ENCODE results near the gene CHSY1. TPM values are rescaled to one million over a fixed set of nuclear protein-coding genes. Genes with fewer than 3 reads are reported as not detected.

Gene CHSY1
- total RNA-seq, 4 donors from 2014 or later: 23.7 to 32.8 (median 29.9) TPM

DNA sequence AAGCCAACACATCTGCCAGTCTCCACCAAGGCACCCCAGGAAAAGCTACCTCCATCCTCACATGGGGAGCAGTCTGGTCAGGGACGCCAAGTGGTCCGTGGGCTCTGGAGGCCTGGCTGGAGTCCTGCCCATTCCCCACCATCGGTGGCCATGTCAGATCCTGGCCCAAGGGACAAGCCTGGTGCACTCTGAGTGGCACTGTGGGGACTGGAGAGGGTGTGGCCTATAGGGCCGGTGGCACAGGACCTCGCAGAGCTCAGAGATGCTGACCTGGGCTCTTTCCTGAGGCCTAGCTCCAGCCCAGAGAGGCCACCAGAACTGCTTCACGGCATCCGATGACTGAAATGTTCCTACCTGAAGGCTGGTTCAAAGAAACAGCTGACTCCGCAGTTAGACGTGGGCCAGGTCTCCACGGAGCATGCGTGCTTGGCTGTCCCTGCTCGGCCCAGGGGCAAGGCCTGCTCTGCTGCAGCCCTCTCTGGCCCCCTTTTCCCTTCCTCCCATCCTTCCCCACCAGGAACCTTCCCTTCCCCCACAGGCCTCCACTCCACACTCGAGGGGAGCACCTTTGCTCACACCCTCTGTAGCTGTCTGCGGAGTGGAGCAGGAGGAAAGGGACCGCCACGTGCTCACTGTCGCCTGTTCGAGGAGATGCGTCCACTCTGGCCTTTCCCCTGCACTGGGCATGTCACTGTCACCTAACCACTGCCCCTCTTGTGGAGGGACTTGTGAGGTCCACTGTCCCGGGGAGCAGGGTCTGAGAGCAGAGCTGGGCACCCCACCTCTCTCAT is 119.3 kb downstream of the CHSY1 start:
- intact Hi-C loops (cut with DNase I; ENCODE audit: low total_unique reads): no loop called here
- H3K4me3 ChIP-seq (ENCODE audit: low read depth, poor library complexity, severe bottlenecking): no peak overlapping the region
- 88 to 95% methylated on average over 20 of the region's 20 CpGs for WGBS, 2 donors
- TF ChIP-seq, protein P1, sequence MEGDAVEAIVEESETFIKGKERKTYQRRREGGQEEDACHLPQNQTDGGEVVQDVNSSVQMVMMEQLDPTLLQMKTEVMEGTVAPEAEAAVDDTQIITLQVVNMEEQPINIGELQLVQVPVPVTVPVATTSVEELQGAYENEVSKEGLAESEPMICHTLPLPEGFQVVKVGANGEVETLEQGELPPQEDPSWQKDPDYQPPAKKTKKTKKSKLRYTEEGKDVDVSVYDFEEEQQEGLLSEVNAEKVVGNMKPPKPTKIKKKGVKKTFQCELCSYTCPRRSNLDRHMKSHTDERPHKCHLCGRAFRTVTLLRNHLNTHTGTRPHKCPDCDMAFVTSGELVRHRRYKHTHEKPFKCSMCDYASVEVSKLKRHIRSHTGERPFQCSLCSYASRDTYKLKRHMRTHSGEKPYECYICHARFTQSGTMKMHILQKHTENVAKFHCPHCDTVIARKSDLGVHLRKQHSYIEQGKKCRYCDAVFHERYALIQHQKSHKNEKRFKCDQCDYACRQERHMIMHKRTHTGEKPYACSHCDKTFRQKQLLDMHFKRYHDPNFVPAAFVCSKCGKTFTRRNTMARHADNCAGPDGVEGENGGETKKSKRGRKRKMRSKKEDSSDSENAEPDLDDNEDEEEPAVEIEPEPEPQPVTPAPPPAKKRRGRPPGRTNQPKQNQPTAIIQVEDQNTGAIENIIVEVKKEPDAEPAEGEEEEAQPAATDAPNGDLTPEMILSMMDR (IDR thresholded peaks at IDR 0.05): no peak
- TF ChIP-seq POLR2A (IDR thresholded peaks at IDR 0.05): no peak
- DNase-seq (ENCODE audit: low spot score in 2 of 2): no peak

DNA sequence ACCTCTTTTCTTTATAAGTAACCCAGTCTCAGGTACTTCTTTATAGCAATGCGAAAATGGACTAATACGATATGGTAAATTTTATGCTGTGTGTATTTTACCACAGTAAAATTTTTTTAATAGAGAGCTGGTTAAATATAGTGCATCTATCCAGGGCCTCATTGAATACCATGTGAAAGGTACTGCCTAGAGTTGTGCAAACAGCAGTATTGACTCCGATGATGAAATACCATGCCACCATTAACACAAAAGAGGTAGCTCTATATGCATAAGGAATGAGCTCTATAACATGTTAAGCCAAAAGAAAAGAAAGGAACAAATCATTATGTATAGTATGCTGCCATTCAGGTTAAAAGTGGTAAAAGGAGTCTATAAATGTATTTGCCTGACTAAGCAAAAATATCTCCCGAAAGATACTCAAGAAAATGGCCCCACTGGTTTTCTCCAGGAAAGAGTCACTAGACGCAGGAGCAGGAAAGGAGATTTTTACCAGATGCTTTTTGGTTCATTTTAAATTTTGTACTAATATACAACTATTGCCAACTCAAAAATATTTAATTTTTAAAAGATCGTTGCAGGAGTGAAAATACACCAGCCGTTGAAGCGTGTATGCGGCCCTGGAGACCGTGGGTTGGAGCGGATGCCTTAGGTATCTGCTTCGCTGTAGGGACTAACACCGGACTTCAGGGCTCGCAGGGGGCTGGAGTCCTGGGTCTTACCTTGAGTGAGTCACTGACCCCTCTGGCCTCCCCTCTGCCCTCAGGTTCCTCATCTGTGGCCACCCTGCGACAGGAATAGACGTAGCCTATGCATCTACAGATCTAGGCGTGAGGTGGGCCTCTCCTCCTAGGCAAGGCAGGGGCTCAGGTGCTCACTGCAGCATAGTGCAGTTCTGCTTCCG is 120.1 kb downstream of the CHSY1 start:
- no peak for DNase-seq (ENCODE audit: low spot score in 2 of 2)
- WGBS, 2 donors: 86 to 95% methylated on average over 15 to 18 of the region's 18 CpGs
- no peak overlapping the region for H3K4me3 ChIP-seq (ENCODE audit: low read depth, poor library complexity, severe bottlenecking)
- TF ChIP-seq POLR2A (IDR thresholded peaks at IDR 0.05): no peak
- TF ChIP-seq, protein P1 (IDR thresholded peaks at IDR 0.05): no peak
- intact Hi-C loops (cut with DNase I; ENCODE audit: low total_unique reads): no loop called here

DNA sequence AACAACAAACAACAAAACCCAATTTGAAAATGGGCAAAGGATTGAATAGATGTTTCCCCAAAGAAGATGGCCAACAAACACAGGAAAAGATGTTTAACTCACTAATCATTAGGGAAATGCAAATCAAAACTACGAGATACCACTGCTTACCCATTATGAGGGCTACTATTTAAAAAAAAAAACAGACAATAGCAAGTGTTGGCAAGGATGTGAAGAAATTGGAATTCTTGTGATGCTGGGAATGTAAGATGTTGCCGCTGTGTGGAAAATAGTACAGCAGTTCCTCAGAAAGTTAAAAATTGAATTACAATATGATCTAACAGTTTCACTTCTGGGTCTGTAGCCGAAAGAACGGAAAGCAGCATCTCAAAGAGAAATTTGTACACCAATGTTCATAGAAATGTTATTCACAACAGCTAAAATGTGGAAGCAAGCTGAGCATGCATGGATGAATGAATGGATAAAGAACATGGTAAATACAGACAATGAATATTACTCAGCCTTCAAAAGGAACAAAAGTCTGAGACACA is 121.9 kb downstream of the CHSY1 start:
- WGBS, 2 donors: 80 to 83% methylated on average over 4 of the region's 4 CpGs
- H3K4me3 ChIP-seq (ENCODE audit: low read depth, poor library complexity, severe bottlenecking): no peak overlapping the region
- DNase-seq (ENCODE audit: low spot score in 2 of 2): no peak
- no peak for TF ChIP-seq POLR2A (IDR thresholded peaks at IDR 0.05)
- TF ChIP-seq, protein P1 (IDR thresholded peaks at IDR 0.05): no peak
- intact Hi-C loops (cut with DNase I; ENCODE audit: low total_unique reads): no loop called here

DNA sequence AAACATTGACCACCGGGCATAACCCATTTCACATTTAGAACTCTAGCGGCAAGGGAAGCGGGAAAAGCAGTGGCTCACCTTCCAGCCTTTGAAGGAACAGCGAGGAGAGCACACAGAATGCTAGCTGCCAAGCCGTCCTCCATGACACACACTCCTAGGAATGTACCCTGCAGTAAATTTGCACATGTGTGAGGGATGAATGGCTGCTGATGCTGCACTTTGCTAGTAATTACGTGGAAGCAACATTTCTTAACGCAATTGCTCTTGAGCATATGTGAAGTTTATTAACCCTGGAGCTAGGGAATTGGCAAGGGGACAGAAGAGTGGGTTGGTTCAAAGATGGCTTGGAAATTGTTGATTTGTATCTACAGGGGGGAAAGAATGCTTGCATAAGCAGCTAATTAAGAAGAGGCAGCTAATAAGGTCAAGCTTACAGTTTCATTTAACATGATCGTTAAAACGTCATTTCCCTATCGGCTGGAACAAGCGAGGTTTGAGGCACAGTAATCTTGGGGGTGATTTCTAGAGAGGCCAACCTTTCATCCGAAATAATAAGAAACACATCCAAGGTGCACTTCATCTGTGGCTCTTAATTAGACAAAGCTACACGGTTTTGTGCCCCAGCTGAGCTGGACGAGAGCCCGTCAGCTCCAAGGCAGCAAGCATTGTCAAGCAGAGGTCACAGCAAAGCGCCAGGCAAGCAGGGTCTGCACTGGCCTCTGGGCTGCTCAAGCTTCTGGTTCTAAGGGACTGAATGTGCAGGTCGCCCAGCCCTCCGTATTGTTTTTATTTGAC is 123.4 kb downstream of the CHSY1 start:
- DNase-seq (ENCODE audit: low spot score in 2 of 2): no peak
- TF ChIP-seq POLR2A (IDR thresholded peaks at IDR 0.05): no peak
- TF ChIP-seq, protein P1 (IDR thresholded peaks at IDR 0.05): no peak
- no peak overlapping the region for H3K4me3 ChIP-seq (ENCODE audit: low read depth, poor library complexity, severe bottlenecking)
- 59 to 65% methylated on average over 18 of the region's 18 CpGs for WGBS, 2 donors
- intact Hi-C loops (cut with DNase I; ENCODE audit: low total_unique reads): no loop called here

DNA sequence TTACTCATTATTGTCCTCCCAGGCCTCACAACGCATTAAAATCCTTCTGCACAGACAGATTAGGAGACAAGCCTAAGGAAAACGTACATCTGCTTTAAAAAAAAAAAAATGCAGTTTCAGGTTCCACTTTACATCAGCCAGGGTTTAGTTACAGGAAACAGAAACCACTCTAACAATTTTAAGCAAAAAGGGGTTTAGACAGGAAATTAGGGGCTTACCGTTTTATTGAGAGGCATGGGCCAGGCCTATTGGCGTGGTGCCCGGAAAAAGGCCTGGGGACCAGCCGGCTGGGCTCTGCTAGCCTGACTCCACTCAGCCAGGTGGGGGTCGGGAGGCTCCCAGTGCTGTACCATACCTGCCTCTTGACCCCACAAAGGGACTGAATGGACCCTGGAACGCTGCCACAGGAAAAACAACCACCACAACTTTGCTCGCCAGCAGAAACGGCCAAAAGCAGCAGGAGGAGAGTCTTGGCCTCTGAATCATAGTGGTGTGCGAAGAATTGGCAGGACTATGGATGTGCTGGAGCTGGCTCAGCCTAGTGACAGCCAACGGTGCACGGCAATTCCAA is 124.3 kb downstream of the CHSY1 start:
- intact Hi-C loops (cut with DNase I; ENCODE audit: low total_unique reads): no loop called here
- no peak overlapping the region for H3K4me3 ChIP-seq (ENCODE audit: low read depth, poor library complexity, severe bottlenecking)
- peak; percentile 53 to 93 for DNase-seq (ENCODE audit: low spot score in 2 of 2)
- WGBS, 2 donors: 33 to 45% methylated on average over 13 of the region's 13 CpGs
- TF ChIP-seq, protein P1 (IDR thresholded peaks at IDR 0.05): no peak
- TF ChIP-seq POLR2A (IDR thresholded peaks at IDR 0.05): no peak
